HG02571 (cell line): Measurements from ENCODE around the gene PM20D1.

Experiments used
- ATAC-seq: cut with Tn5 transposase; IDR thresholded peaks from one replicate; pipeline ENCODE4 v1.9.1; 2021; ENCODE audit warnings: mild to moderate bottlenecking, moderate library complexity; ENCODE audit not compliant: unreplicated experiment

Gene PM20D1

GRCh38 chr1:205805082-205805711 is 44.7 kb downstream of the PM20D1 start:
- ATAC-seq: no peak

DNA sequence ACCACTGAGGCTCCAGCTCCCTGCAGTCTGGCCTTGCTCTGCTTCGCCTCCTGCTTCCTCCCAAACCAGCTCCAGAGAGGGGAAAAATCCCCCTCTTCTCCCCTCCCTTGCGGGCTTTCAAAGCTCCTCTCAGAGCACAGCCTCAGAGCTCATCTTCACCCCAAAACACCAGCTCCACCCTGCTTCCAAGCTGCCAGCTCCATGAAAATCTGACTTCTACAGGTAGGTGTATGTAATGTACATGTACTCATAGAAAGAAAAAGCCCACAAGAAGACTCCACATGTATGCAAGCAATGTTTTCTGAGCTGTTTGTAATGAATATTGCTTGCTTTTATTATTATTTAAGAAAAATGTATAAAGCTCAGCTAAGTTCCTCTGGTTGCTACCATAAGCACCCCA is 45.3 kb downstream of the PM20D1 start:
- no peak for ATAC-seq

DNA sequence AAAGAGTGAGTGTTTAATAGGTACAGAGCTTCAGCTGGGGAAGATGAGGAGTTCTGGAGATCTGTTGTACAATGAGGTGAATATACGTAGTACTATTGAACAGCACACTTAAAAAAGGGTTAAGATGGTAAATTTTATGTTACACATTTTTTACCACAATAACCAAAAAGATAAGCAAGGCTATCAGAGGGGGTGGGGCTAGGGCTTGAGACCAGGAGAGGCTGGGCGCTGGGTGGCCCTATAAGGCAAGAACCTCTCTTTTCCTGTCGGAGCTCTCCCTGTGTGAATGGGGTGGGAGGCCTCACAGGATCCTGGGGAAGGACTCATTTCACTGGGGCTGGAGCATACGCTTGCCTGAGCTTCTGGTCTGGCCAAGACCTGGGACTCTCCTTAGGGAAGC is 45.9 kb downstream of the PM20D1 start:
- ATAC-seq: no peak

DNA sequence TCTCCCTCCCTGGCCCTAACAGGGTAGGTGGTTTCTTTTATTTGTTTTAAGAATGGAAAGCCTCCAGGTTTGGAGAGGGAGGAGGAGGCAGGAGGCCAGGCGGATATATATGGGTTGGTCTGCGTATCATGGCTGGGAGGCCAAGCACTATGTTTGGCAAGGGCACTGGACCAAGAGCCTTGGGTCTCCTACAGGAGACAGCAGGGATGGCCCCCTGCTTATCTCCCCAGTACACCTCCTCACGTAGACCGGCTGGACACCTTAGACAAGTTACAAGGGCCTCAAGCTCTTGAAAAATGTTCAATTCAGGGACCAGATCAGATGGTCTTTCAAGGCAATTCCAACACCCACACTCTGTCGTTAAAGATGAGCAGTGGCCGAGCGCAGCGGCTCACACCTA is 47.9 kb downstream of the PM20D1 start:
- ATAC-seq: no peak

DNA sequence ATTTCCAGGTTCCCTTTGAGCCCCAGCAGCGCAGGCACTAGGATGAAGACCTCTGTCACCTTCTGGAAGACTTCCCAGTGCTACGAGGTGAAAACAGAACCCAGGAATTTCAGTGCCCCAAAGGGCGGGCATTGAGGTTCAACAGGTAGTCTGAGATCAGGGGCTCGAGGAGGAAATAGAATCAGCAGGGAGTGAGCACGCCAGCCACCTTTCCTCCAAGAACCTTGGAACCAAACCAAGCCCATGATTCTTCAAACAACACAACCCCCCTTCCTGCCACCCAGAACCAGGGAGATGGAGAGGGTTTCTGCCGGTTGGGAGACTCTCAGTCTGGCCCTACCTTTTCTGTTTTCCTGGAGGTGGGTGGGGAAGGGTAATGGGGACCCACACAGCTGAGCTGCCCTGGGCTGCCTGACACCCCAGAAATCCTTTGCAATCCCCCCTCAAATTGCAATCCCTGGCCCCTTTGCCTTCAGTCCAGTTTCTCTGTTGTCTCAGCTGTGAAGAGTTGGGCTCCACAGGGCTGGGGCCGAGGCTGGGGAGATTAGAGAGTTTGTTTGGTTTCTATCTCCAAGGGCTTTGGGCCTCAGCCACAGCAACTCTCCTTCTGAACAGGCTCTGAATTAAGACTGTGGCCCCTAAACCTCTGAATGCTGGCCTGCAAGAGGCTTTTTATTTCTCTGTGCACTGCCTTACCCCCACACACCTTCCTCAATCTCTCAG is 48.8 kb downstream of the PM20D1 start:
- no peak for ATAC-seq

DNA sequence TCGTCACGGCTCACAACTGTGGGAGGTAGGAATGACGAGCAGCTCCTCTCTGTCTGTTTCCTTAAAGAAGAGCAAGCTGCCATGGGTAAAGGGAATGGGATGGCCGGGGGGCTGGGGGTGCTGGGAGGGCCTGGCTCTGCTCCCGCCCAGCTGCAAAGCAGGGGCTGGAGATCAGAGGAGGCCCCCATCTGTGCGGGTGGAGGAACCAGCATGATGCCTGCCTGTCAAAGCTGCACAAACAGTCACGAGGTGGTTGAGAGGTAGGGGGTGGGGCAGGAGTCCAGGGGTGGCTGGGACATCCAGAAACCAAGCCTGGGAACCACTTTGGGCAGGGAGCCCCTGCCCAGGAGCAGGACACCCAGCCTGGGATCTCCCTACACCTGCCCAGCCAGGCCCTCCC is 49.5 kb downstream of the PM20D1 start:
- no peak for ATAC-seq

- ATAC-seq: no peak
Measured at GRCh38 chr1:205798577-205798976, 51.4 kb downstream of the PM20D1 start.

DNA sequence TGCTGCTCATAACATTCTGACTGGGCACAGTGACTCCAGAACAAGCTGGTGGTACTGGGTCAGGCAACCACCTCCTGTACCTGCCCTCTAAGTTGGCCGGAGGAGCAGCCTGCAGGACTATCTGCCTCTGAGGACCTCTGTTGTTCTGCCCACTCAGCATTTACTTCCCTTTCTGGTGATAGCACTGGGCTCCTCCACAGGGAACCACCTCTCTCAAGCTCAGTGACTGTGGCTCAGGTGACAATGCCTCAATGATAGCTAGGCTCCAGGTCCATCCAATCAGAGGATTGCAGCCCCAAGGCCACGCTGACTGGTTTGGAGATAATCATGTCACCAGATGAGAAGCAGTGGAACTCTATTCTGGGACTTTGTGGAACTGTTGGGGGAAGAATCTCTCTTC is 52.8 kb downstream of the PM20D1 start:
- no peak for ATAC-seq

- no peak for ATAC-seq
Measured at GRCh38 chr1:205794011-205794730, 55.8 kb downstream of the PM20D1 start.

GRCh38 chr1:205792961-205793673 is 56.8 kb downstream of the PM20D1 start:
- no peak for ATAC-seq

DNA sequence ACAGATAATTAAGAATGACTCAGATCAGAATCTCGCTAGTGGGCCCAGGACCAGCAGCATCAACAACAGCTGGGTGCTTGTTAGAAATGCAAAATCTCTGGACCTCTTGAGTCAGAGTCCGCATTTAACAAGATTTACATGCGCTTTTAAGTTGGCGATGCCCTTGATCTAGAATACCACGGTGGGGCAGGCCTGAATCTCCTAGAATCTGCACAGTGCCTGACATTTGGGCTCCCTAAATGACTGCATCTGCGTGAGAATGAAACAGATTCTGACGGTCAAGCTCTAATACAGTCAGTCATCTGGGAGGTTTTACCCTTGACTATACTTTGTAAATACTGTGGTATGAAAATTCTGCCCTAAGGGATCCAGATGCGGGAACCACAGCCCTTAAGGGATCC is 57.5 kb downstream of the PM20D1 start:
- ATAC-seq: no peak

DNA sequence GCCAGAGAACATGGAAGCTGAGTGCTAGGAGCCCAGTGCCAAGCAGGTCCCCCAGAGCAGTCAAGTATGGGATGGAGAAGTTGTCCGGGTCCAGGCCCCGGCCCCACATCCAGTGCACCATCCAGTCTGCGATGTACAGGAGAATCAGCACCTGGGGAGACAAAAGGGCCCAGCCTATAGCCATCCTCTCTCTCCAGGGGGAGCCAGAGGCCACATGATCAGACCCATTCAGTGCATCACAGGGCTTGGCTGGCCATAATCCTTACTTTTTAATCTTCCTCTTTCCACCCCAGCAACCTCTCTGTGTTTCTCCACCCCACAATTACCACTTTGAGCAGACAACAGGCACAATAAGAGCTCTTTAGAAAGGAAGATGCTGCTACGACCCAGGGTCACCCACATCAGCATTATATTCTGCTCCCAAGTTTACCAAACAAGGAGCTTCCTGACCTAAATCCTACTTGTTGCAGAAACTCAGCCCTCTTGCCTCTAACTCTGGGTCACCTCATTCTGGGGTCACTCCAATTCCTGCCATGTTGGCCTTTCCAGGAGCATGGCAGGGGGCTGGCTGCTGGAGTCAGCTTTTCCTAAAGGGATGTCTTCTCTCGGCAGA is 58.3 kb downstream of the PM20D1 start:
- peak; percentile 69 for ATAC-seq

DNA sequence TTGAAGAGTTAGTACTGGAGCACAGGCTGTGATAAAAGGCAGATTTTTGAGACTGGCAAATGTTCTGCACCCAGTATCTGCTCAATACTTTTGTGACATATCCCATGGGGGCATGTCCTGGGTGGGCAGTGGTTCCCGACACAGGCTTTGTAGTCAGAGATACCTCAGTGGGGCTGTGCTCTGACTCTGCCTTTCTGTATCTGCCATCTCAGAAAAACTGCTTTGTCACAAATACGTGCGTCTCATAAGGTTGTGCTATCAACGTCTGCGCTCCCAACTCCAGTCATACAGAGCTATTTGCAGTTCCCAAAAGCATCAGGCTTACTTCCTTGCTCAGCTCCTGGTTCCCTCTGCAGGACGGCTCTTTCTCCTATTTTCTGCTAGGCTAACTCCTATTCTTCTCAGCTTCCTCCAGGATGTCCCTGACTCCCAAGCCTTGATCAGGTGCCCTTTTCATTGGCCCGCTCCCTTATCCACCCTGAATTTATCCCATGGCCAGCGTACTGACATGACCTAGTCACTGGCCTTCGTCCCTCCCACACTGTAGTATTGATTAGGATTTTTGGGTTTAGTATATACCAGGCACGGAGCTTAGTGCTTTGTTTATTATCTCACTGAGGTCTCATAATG is 62.5 kb downstream of the PM20D1 start:
- ATAC-seq: no peak

DNA sequence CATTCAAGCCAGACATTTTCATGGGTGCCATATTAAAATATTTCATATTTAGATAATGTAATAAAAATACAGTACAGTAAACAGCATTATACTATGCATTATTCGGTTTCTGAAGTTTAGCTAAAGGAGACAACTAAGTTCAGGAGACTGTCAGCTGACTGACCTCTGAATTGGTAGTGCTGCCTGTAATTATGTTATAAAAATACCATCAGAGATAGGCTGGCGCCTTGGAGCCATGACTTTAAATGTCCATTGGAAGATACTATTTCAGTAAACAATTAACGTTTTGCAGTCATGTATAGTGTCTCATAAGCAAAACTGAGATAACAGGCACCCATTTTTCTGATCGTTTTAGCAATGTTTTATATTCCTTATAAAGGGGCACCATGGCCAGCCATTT is 63.3 kb downstream of the PM20D1 start:
- no peak for ATAC-seq

GRCh38 chr1:205785446-205785845 is 64.5 kb downstream of the PM20D1 start:
- no peak for ATAC-seq

DNA sequence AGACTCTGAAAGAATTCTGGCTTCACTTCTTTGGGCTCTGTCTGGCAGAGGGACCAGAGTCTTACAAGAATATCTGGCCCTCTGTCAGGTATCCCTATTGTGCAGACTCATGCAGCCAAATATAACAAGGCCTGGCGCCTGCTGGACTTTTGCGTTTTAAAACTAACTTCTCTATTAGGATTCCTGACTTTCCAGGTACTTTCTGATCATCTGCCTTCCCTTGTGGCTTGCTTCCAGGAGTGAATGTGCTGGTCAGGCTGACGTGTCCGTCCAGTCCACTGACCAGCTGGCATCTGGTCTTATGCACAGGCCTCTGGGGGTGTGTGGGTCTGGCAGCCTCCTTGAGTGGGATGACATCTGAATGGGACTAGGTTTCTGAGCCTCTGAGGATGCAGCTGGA is 66.0 kb downstream of the PM20D1 start:
- no peak for ATAC-seq

DNA sequence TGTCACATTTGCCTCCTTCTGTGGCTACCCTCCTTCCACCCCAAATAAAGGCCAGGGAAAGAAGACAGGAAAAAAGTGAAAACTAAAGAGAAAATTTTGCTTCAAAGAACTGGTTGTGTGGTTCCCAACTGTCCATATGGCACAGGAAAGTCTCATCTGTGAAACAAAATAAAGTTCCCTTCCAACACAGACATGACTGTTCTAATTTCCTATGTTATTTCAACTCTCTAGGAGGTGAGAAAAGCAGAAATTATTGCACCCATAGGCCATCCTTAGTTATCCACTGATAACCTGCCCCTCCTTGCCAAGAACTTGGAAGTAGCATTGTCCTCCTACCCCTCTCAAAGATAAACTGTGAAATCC is 66.5 kb downstream of the PM20D1 start:
- no peak for ATAC-seq

GRCh38 chr1:205782627-205783432 is 67.1 kb downstream of the PM20D1 start:
- no peak for ATAC-seq

GRCh38 chr1:205780335-205780734 is 69.6 kb downstream of the PM20D1 start:
- ATAC-seq: no peak
